ENCODE results near the gene MAPK12. TPM values are rescaled to one million over a fixed set of nuclear protein-coding genes. Genes with fewer than 3 reads are reported as not detected.

Gene MAPK12
- total and polyA plus RNA-seq, 2 of the 8 experiments (the other 6 are each of a cell fraction or from before 2014, with no cell fraction given) = 17.3 to 20.3 TPM

DNA sequence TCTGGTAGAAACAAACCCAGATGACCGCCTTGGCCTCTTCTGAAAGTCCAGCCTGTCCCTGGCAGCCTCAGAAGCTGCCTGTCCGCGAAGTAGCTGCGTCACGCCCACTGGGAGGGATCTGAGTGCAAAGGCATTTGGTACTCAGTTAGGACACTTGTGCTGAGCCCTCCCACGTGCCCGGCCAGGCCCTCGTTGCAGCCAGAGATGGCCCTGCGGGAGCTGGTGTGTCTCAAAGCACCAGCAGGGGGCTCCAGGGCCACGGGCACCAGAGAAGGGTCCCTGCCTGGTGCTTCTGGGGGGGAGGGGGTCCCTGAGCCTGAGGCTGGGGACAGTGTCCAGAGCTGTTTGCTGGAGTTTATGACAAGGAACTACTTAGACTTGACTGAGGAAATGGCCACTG lies 54.9 kb downstream of the MAPK12 start:
- FAIRE-seq = no peak
- H3K9ac ChIP-seq (replicated peaks in 1 of 4; ENCODE audit: extremely low read depth in 1 of 4, low read depth in 3 of 4, low read length in 3 of 4) = no peak overlapping the region
- H3K4me2 ChIP-seq (ENCODE audit: insufficient read depth in 1 of 2, low read depth in 2 of 2, low read length in 2 of 2) = no peak overlapping the region
- H3K23me2 ChIP-seq (ENCODE audit: low read depth, low read length) = peaks cover 3% of the 10 kb centered on the region; the same call in 1 of the 2 replicates
- H2BK5ac ChIP-seq (ENCODE audit: low read depth, low read length) = no peak overlapping the region
- H3K9me3 ChIP-seq (ENCODE audit: insufficient read depth in 2 of 2, low read depth in 1 of 2, low read length in 1 of 2) = no peaks in the 10 kb centered on the region
- 77% methylated on average over 10 of the region's 10 CpGs; no CpG with 5 or more reads in 1 of the 2 experiments for WGBS, 2 experiments (ENCODE audit: extremely low coverage in 1 of 2, insufficient coverage in 1 of 2, insufficient read length in 1 of 2, insufficient replicate concordance in 2 of 2, low coverage in 1 of 2, low lambda C conversion rate in 2 of 2, missing lambda C conversion rate in 1 of 2)
- H2BK12ac ChIP-seq (ENCODE audit: low read depth, low read length) = no peak overlapping the region; the same call in 1 of the 2 replicates
- no peak overlapping the region for H2AK5ac ChIP-seq (ENCODE audit: low read depth, low read length)
- H3K79me1 ChIP-seq (ENCODE audit: low read depth, low read length) = peaks cover 5% of the 10 kb centered on the region; the same call in 1 of the 2 replicates
- H2BK15ac ChIP-seq (ENCODE audit: low read length) = no peak overlapping the region
- DNase-seq (ENCODE audit: low read depth in 1 of 2, low spot score in 2 of 2) = peak; percentile 49 to 76
- H4K8ac ChIP-seq (ENCODE audit: extremely low read depth, insufficient read depth, low read length) = no peak overlapping the region; the same call in 1 of the 2 replicates
- no peak overlapping the region for H3K4me3 ChIP-seq (ENCODE audit: extremely low read depth in 1 of 4, insufficient read depth in 2 of 4, low read depth in 3 of 4, low read length in 4 of 4)
- H3K27me3 ChIP-seq (replicated peaks in 1 of 4; ENCODE audit: control insufficient read depth in 3 of 4, extremely low read depth in 1 of 4, insufficient read depth in 3 of 4, low read length in 3 of 4) = no peaks in the 10 kb centered on the region
- H3K79me2 ChIP-seq (ENCODE audit: control insufficient read depth in 1 of 2, insufficient read depth in 2 of 2, low read length in 2 of 2) = peaks cover 0 to 12% of the 10 kb centered on the region in 2 experiments; a peak in 1 of 4 replicates
- H2BK120ac ChIP-seq (replicated peaks; ENCODE audit: low read depth, low read length) = no peak overlapping the region
- H2BK20ac ChIP-seq (ENCODE audit: low read length) = no peak overlapping the region
- H3K4ac ChIP-seq (replicated peaks; ENCODE audit: insufficient read length, low read depth, low read length) = no peak overlapping the region
- POLR2A ChIA-PET (ENCODE audit: partially characterized antibody) = interaction anchor here (0.6 to 3.0 kb wide), 5 partner anchors 9 to 304 kb away, joined by 3 to 10 read pairs (median 9); no protein-coding TSS in a partner anchor
- no peak overlapping the region for H3K56ac ChIP-seq (replicated peaks; ENCODE audit: insufficient read length, low read depth, low read length)
- no peak overlapping the region for H3K18ac ChIP-seq (ENCODE audit: extremely low read depth, low read length)
- peaks cover 0 to 6% (median 5%) of the 10 kb centered on the region in 4 experiments; a peak in 6 of 7 replicates for H3K4me1 ChIP-seq (replicated peaks in 1 of 4; ENCODE audit: control insufficient read depth in 3 of 4, insufficient read depth in 4 of 4, low read length in 3 of 4)
- CTCF ChIA-PET (ENCODE audit: partially characterized antibody) = interaction anchor here (0.6 to 7.0 kb wide), 18 partner anchors 12 to 295 kb away, joined by 3 to 83 read pairs (median 4); partner anchors contain the start of gene TUBGCP6
- no peak overlapping the region for H3K27ac ChIP-seq (ENCODE audit: low read depth, low read length)
- no peak overlapping the region for H2AFZ ChIP-seq (ENCODE audit: low read length)
- H4K91ac ChIP-seq (replicated peaks; ENCODE audit: insufficient read length, low read length) = no peak overlapping the region
- peaks cover 6 to 33% of the 10 kb centered on the region in 2 experiments for H4K20me1 ChIP-seq (replicated peaks in 1 of 2; ENCODE audit: control insufficient read depth in 1 of 2, insufficient read depth in 2 of 2, low read length in 2 of 2)
- H4K5ac ChIP-seq (ENCODE audit: insufficient read length, low read depth, low read length) = no peak overlapping the region
- H3K36me3 ChIP-seq (ENCODE audit: control insufficient read depth in 2 of 4, insufficient read depth in 4 of 4, low read length in 3 of 4) = peaks cover 0 to 20% (median 14%) of the 10 kb centered on the region in 4 experiments; a peak in 7 of 8 replicates
- H3K14ac ChIP-seq (ENCODE audit: insufficient read length) = no peak overlapping the region
- H3K23ac ChIP-seq (ENCODE audit: insufficient read length) = no peak overlapping the region
- TF ChIP-seq HDAC2 (IDR thresholded peaks at IDR 0.05; ENCODE audit: borderline replicate concordance in 1 of 2, low read depth in 2 of 2, low read length in 2 of 2) (no peak), SRF (IDR thresholded peaks at IDR 0.05; ENCODE audit: low read depth, low read length) (no peak), EGR1 (IDR thresholded peaks at IDR 0.05; ENCODE audit: borderline replicate concordance, low read depth, low read length) (no peak), KDM5A (IDR thresholded peaks at IDR 0.05; ENCODE audit: low read length) (no peak), TEAD4 (IDR thresholded peaks at IDR 0.05; ENCODE audit: low read depth, low read length) (no peak), RXRA (IDR thresholded peaks at IDR 0.05; ENCODE audit: insufficient read depth, low read depth, low read length) (no peak), CTCF (IDR thresholded peaks at IDR 0.05; ENCODE audit: control extremely low read depth in 1 of 3, insufficient read depth in 1 of 3, low read depth in 1 of 3, low read length in 3 of 3) (peak; percentile 52 to 66 (median 60)), SAP30 (IDR thresholded peaks at IDR 0.05; ENCODE audit: insufficient read depth, insufficient replicate concordance, low read length) (no peak), EP300 (IDR thresholded peaks at IDR 0.05; ENCODE audit: borderline replicate concordance in 1 of 2, low read depth in 2 of 2, low read length in 2 of 2) (no peak), SIRT6 (IDR thresholded peaks at IDR 0.05; ENCODE audit: low read length) (no peak)

All from H1 (cell line).